SU-DHL-6 (cell line): Measurements from ENCODE around the gene PDCD1.

ENCODE experiments used
- H2AFZ ChIP-seq: fragments of 200-600 bp; sonication (generic); 2 replicates; pipeline ENCODE4 v1.6.1; 2014; ENCODE audit warnings: low read depth, mild to moderate bottlenecking, moderate library complexity, mixed read lengths, antibody characterized with exemption, low read length; ENCODE audit not compliant: severe bottlenecking
- H3F3A ChIP-seq: fragments of 200-600 bp; shearing (Covaris generic); 2 replicates; pipeline ENCODE4 v1.6.0; 2016; ENCODE audit warnings: antibody characterized with exemption, mild to moderate bottlenecking; ENCODE audit not compliant: insufficient read depth
- H3K27ac ChIP-seq: fragments of 200-600 bp; sonication (generic); 2 replicates; pipeline ENCODE4 v1.5.1; 2016; ENCODE audit warnings: low read depth, mild to moderate bottlenecking, low read length, moderate library complexity, mixed read lengths
- H3K27me3 ChIP-seq: fragments of 200-600 bp; sonication (generic), shearing (Covaris generic); 2 replicates; pipeline ENCODE4 v1.6.0; 2014; ENCODE audit warnings: mild to moderate bottlenecking, low read length
- H3K36me3 ChIP-seq: fragments of 200-600 bp; sonication (generic); 2 replicates; pipeline ENCODE4 v1.6.1; 2014; ENCODE audit warnings: mild to moderate bottlenecking, low read length, mixed read lengths
- H3K4me2 ChIP-seq: fragments of 300-600, 200-600 bp; shearing (Covaris generic), sonication (generic); 2 replicates; pipeline ENCODE4 v1.6.0; 2014; ENCODE audit warnings: low read length, low read depth, mild to moderate bottlenecking; ENCODE audit not compliant: poor library complexity, severe bottlenecking
- H3K4me3 ChIP-seq: fragments of 200-600 bp; sonication (generic); 2 replicates; pipeline ENCODE4 v1.5.1; 2014; ENCODE audit warnings: antibody characterized with exemption, low read length, mild to moderate bottlenecking, mixed read lengths; ENCODE audit not compliant: insufficient read depth, poor library complexity, severe bottlenecking
- H3K79me2 ChIP-seq: fragments of 200-600 bp; sonication (generic); 2 replicates; pipeline ENCODE4 v1.6.1; 2014; ENCODE audit warnings: mild to moderate bottlenecking, low read length, moderate library complexity; ENCODE audit not compliant: insufficient read depth
- H3K9ac ChIP-seq: fragments of 200-600 bp; sonication (generic); 2 replicates; pipeline ENCODE4 v1.7.0; 2014; ENCODE audit warnings: mild to moderate bottlenecking, low read length
- H3K9me2 ChIP-seq: fragments of 200-600 bp; sonication (generic); replicated peaks from 2 replicates; pipeline ENCODE4 v1.6.1; 2014; ENCODE audit warnings: low read length; ENCODE audit not compliant: insufficient read depth
- H3K9me3 ChIP-seq: fragments of 200-600 bp; sonication (generic); 2 replicates; pipeline ENCODE4 v1.6.1; 2014; ENCODE audit warnings: low read length, mixed read lengths; ENCODE audit not compliant: insufficient read depth
- H4K20me1 ChIP-seq: fragments of 200-600 bp; sonication (generic); 2 replicates; pipeline ENCODE4 v1.6.1; 2014; ENCODE audit warnings: low read depth, mild to moderate bottlenecking, antibody characterized with exemption, low read length, moderate library complexity, mixed read lengths
- CTCF ChIP-seq: fragments of 200-600 bp; sonication (generic); IDR thresholded peaks from one replicate; pipeline ENCODE4 v1.5.1; 2017; ENCODE audit warnings: antibody characterized with exemption, mild to moderate bottlenecking, low read length, moderate library complexity; ENCODE audit not compliant: insufficient read depth, poor library complexity, severe bottlenecking
- EZH2phosphoT487 ChIP-seq: fragments of 200-600 bp; sonication (generic), shearing (Covaris generic); conservative IDR thresholded peaks from 2 replicates; pipeline ENCODE4 v1.6.1; 2018; ENCODE audit warnings: mild to moderate bottlenecking, antibody characterized with exemption, low read length, moderate library complexity, mixed read lengths

PDCD1 gene

DNA sequence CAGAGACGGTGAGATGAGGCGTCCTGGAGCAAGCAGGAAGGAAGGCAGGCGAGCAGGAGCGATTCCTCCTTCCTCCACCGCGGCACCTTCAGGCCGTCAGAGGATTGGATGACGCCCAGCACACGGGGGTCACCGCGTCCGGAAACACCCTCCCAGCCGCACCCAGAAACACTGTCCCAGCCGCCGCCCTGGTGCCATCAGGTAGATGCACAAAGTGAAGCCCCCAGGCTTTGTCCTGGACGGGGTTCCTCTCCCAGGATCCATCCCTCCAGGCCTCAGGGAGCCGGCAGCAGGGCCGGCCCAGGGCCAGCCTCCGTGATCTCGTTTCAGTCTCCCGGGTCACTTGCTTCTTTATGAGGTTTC lies 42.3 kb upstream of the PDCD1 start:
- Histone ChIP-seq H3F3A (no peaks in the 10 kb centered on the region), H3K4me2 (no peak overlapping the region), H3K9me3 (no peaks in the 10 kb centered on the region), H3K27me3 (no peaks in the 10 kb centered on the region), H3K9me2 (no peaks in the 10 kb centered on the region), H4K20me1 (no peaks in the 10 kb centered on the region), H3K9ac (no peak overlapping the region), H3K4me3 (no peak overlapping the region), H3K36me3 (no peaks in the 10 kb centered on the region), H2AFZ (no peak overlapping the region), H3K79me2 (no peaks in the 10 kb centered on the region), H3K27ac (no peak overlapping the region)
- no peak for TF ChIP-seq EZH2phosphoT487

GRCh38 chr2:241900251-241901017 lies 41.7 kb upstream of the PDCD1 start:
- no peak overlapping the region for H3K4me2 ChIP-seq
- H3K79me2 ChIP-seq: no peaks in the 10 kb centered on the region
- no peaks in the 10 kb centered on the region for H4K20me1 ChIP-seq
- no peak for TF ChIP-seq EZH2phosphoT487
- TF ChIP-seq CTCF: no peak
- H3K9ac ChIP-seq: no peak overlapping the region
- no peak overlapping the region for H3K27ac ChIP-seq
- H3K9me3 ChIP-seq: no peaks in the 10 kb centered on the region
- no peaks in the 10 kb centered on the region for H3K9me2 ChIP-seq
- no peaks in the 10 kb centered on the region for H3K27me3 ChIP-seq
- no peaks in the 10 kb centered on the region for H3K36me3 ChIP-seq
- H3F3A ChIP-seq: no peaks in the 10 kb centered on the region
- H2AFZ ChIP-seq: no peak overlapping the region
- H3K4me3 ChIP-seq: no peak overlapping the region

- H3K27me3 ChIP-seq: no peaks in the 10 kb centered on the region
- no peaks in the 10 kb centered on the region for H4K20me1 ChIP-seq
- no peaks in the 10 kb centered on the region for H3K9me3 ChIP-seq
- no peak overlapping the region for H2AFZ ChIP-seq
- no peak overlapping the region for H3K9ac ChIP-seq
- H3K9me2 ChIP-seq: no peaks in the 10 kb centered on the region
- H3K27ac ChIP-seq: no peak overlapping the region
- no peak overlapping the region for H3K4me2 ChIP-seq
- H3K36me3 ChIP-seq: no peaks in the 10 kb centered on the region
- no peak for TF ChIP-seq CTCF
- no peak overlapping the region for H3K4me3 ChIP-seq
- no peaks in the 10 kb centered on the region for H3K79me2 ChIP-seq
- no peaks in the 10 kb centered on the region for H3F3A ChIP-seq
Measured at GRCh38 chr2:241898463-241899270, 40.0 kb upstream of the PDCD1 start.
